NCI-H1436 treated with DMSO at 0.1 percent for 48 hours (cell line): ENCODE results near the gene P4HA3.

ENCODE experiments used
- DNase-seq: peaks from one replicate; lab custom pipeline; 2025; lab: John Stamatoyannopoulos, UW

P4HA3 gene

DNA sequence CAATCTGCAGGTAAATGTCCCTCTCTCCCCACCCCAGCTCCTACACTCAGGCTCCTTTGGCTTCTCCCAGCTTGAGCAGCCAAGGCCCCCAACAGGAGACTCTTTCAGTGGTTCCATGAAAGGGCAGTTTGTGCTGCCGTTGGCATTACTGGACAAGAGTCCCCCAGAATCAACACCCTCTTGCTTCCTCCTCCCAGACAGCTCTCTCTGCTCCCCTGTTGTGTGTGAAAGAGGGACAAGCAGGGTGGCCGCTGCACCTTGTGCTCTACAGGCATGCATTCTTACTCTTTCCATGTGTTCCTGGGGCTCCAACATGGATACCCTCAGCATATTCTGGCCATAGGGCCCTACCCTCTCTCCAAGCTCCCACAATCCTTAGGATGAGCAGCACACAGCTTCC is 48.7 kb downstream of the P4HA3 start:
- no peak for DNase-seq

DNA sequence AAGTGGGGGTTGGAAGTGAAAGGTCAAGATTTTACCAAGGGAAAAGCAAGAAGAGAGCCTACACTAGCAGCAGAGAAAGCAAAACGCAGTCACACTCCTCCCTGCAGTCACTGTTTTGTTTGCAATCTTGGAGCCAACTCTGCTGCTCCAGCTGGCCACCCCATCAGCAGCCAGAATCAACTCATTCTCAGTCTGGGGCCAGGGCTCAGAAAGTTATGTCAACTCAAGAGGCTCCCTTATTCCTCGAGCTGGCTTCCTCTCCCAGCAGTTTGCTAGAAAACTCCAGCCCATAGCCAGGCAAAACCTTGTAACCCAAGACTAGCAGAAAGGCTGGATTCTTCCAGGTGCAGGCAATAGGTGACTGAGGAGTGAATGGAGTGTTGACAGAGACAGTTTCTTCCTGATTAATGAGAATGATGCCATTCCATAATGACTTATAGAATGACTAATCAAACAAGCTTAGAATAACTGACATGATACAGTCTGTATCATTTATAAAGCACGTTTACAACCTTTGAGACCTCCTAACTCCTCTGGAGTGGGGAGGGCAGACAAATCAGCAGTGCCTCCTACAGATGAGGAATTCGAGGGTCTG is 53.4 kb downstream of the P4HA3 start:
- no peak for DNase-seq

DNA sequence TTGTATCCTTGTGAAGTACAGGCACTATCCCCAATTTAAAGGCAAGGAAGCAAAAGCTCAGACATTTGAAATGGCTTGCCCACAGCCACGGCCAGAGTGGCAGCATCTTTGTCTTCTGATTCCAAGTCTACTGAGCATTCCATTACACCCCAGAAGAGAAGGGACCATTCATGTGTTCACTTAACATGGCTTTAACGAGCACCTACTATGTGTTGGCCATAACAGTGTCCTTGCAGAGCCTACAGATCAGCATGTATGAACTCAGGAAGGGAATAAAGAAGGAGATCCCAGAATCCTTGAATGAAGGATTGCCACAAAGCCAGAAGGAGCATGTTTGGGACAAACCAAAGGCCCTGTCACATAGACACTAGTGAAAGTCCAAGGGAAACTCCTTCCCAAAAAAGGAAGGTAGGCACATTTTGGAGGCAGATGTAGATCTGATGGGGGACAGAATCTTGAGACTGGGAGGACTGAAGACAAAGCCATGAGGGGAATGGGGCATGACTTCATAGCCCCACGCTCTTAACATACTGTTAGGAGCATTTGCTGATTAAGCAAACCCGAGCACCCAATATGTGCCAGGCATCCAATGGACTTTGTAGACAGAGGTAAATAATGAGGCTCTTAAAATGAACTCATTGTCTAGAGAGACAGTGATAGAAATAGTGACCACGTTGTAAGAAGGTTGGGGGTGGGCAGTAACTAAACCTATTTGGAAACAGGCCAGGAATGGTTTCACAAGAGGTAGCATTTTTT is 54.9 kb downstream of the P4HA3 start:
- no peak for DNase-seq

DNA sequence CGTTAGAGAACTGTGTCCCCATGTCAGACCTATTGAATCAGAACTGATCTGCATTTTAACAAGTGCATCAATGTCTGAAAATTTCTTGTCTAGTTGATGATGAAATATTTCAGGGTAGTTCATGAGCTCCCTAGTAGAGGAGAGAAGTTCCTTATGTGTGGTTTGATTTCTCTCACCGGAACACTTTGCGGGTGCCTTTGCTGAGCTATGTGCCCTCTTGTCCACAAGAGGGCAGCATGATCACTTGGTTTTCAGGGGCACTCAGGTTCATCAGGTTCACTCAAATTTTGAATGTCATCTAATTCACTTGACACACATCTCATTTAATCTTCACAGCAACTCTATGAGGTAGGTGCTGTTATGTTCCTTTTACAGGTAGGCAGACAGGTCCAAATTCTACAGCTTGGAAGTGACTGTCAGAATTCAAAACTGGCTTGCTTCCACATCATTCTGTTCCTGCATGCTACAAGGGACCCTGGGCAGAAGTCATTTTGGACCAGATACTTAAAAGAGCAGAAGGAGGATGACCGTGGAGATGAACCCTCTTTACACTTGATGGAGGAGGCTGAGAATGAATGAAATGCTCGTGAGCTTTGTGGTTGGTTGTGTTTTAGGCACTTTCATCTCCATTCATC is 55.6 kb downstream of the P4HA3 start:
- DNase-seq = no peak

DNA sequence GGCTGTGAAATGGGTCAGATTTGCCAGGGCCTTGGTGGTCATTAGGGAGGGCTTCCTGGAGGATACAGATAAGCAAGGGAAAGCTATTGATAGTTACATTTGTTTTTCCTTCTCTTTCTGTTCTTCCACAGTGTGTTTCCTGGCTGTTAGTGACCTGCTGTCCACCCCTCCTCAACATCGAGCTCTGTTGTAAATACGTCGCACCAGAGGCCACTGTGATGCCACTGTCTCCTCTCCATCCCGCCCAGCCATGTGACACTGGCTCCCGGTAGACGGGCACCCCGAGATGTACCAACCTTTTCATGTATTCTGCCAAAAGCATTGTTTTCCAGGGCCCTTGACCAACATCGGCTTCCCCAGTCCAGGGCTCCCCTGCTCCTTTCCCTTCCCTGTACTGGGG is 58.1 kb downstream of the P4HA3 start:
- DNase-seq = no peak

DNA sequence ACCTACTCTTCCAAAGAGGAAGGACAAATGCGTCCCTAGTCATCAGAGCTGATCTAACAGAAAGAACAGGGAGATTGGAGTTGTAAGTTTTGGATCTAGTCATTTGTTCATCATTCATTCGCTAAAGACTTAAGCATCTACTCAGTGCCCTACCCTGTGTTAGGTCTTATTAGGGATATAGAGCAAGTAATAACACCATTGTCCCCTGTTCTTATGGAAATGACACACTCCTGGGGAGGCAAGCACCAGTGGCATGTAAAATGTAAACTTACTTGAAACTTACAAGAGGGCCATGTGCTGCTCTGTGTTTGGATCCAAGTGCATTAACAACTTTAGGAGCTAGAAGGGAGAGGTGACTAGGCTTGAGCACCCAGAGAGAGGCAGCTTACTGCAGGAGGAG is 61.9 kb downstream of the P4HA3 start:
- DNase-seq = no peak

DNA sequence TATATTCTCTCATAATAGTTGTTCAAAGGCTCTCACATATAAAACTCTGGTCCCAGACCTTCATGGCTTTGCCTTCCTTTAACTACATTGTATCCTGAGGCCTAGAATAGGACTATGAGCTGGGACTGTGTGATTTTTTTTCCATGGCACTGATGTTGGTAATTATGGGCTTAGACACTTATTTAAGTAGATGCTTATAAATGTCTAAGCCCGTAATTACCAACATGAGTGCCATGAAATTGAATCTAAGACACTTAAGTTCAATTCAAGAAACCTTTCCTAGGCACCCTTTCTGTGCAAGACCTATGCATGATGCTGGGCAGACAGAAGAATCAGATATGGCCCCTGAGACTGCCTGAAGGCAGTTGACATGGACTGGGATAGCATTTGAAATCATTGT is 63.0 kb downstream of the P4HA3 start:
- DNase-seq = no peak

DNA sequence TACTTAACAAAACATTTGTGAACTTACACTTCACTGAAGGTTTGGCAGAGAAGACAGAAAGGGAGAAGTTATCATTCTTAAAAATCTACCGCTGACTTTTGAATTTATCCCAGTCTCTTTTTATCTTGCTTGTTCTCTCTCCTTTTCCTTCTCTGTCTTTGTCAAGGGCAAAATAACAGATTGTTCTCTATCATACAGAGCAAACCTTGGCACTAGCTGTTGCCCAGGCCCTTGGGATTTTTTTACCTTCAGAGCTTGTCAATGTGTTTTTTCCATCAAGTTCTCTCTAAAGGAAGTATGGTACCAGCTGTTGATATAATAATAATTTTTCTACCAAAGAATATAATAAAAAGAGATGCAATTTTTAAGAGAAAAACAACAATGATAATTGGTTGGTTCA is 73.2 kb downstream of the P4HA3 start:
- DNase-seq = no peak

DNA sequence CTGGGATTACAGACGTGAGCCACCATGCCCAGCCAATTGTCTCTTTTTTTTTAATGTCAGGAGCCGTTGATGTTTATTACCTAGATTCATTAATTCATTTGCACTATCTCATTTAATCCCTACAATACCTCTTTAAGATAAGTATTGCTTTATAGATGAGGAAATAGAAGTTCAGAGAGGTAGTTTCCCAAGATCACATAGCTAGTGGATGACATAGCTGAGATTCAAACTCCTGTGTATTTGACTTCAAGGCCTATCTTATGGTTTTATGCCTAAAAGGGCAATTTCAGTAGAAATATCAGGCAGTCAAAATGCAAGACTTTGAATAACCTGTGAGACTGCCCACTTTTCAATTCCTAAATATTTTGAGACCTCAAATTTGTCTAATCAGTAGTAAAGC is 73.9 kb downstream of the P4HA3 start:
- no peak for DNase-seq

DNA sequence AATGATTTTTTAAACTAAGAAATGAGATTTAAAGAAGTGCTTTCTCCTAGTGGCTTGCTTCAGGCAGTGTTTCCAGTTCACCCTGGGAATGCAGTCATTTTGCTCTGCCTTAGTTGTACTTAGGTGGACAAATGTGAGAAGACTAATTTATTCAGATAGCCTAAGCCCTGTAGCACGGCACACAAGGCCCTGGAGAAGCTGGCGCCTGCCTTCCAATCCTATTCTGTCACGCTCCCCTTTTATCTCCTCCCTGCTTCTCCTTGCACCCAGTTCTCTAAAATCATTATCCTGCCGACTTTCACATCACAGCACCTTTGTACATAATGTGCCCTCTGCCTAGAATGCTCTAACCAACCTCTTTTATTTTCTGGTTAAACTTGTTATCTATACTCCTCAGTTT is 76.3 kb downstream of the P4HA3 start:
- DNase-seq = no peak

DNA sequence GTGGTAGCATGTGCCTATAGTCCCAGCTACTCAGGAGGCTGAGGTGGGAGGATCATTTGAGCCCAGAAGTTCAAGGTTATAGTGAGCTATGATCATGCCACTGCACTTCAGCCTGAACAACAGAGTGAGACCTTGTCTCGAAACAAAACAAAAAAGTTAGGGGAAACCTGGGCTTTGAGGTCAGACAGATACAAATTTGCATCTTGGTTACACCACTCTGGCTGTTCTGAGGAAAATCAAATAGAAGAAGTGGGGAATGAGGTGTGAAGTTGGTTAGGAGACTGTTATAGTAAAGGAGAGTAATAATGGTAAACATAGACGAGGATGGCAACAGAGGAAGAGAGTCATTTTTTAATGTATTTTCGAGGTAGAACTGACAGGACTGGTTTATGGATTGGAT is 77.8 kb downstream of the P4HA3 start:
- no peak for DNase-seq

DNA sequence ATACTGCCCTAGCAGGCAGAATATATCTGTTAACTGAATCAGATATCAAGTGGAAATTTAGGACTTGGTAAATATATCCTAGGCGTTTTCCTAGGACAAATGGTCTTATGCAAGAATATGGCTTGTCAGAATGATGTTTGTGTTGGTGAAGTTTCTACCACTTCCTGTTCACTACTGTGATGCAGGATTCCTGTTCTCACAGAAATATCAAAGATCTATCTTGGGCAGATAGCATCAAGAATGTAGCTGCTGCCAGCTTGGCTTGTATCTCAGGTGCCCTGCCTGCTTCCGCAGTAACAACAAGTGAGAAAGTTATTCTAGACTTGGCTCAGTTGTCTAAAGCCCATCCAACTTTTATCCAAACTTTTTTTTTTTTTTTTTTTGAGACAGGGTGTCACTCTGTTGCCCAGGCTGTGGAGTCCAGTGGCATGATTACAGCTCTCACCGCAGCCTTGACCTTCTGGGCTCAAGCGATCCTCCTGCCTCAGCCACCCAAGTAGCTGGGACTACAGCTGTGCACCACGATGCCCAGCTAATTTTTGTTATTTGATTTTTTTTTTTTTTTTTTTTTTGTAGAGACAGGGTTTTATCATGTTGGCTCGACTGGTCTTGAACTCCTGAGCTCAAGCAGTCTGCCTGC is 79.0 kb downstream of the P4HA3 start:
- DNase-seq = no peak

DNA sequence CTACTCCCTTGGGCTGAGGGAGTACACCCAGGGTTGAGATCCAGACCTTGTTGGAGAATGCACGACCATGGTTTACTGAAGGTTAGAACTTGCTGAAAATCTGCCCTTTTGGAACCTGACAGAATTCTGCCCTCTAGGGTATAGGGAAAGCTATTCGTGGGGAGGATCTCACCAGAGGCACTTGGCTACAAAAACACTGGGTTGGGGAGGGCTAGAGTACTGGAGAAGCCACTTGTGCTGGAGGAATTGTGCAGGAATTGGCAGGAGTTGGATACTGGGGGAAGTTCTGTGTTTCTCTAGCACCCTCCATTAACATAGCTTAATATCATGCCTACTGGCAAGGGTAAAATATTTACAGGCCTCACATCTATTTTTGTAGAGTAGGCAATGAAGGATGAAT is 84.5 kb downstream of the P4HA3 start:
- DNase-seq = no peak

DNA sequence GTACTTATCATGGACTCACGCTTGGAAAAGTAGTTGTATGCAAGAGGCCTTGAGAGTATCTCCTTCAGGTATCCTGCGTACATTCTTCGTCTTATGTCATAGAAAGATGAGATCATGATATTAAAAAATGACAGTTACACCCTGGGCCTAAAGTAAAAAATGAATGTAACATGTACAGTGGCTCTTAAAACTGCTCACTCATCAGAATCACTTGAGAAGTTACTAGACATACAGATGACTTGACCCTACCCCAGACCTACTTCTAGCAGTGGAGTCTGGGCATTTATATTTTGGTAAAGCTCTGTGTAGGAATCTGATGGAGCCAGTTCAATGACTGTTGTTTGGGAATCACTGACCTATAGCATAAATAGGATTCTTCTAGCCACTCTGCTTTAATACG is 85.9 kb downstream of the P4HA3 start:
- no peak for DNase-seq

DNA sequence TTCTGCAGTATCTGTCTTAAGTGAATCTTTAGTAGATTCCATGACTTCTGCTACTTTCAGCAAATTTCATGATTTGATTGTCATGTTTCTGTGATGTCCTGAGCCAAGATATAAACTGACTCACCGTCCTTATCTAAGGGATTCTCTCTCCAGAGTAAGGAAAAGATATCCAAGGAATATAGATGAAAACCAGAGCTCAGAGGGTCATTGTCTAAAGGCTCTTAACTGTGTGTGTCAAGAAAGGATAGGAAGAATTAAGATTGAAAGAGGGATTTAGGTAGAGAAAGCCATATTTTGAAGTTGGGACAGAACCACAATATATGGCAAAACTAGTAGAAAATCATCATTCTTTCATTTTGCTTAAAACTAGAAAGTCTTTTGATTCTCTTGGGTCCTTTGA is 89.6 kb downstream of the P4HA3 start:
- no peak for DNase-seq

DNA sequence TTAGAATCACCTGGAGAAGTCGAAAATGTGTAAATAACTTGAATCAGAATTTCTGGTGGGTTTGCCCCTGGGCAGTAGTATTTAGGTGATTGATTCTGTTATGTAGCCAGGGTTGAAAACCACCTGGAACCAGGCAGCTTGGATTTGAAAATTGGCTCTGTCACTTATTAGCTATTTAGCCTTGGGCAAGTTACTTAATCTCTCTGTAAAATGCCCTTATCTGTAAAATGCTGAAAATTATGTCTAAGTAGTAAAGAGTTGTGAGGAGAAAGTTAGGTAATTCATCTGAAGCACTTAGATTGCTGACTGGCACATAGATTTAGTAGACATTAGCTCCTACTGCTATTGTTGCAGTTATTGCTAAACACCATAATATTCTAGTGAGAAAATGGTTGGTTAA is 91.1 kb downstream of the P4HA3 start:
- no peak for DNase-seq
